SK-N-SH treated with all-trans-retinoic acid at 6 μM for 48 hours (cell line): ENCODE results near the gene INPP5E.

Experiments used
- ARNTL ChIP-seq: fragments of 450-650 bp; formaldehyde crosslinking; IDR thresholded peaks from 2 replicates; pipeline ENCODE4 v1.5.0; 2020; ENCODE audit warnings: low read depth, mild to moderate bottlenecking, moderate library complexity, borderline replicate concordance
- BACH2 ChIP-seq: fragments of 250-450 bp; sonication (Bioruptor Pico); IDR thresholded peaks from 2 replicates; pipeline ENCODE4 v1.9.0; 2021; ENCODE audit warnings: mild to moderate bottlenecking, borderline replicate concordance
- CSDC2 ChIP-seq: fragments of 250-450 bp; sonication (Bioruptor Pico); IDR thresholded peaks from 2 replicates; pipeline ENCODE4 v1.5.0; 2020; ENCODE audit warnings: mild to moderate bottlenecking, moderate library complexity
- CSRNP3 ChIP-seq: fragments of 250-450 bp; sonication (Bioruptor Pico); IDR thresholded peaks from 2 replicates; pipeline ENCODE4 v1.5.1; 2021; ENCODE audit warnings: mild to moderate bottlenecking, moderate library complexity
- ESRRG ChIP-seq: fragments of 250-450 bp; sonication (Bioruptor Pico); IDR thresholded peaks from 2 replicates; pipeline ENCODE4 v1.6.1; 2021; ENCODE audit warnings: mild to moderate bottlenecking
- GLIS3 ChIP-seq: fragments of 250-450 bp; sonication (Bioruptor Pico); IDR thresholded peaks from 2 replicates; pipeline ENCODE4 v1.5.0; 2020; ENCODE audit warnings: mild to moderate bottlenecking, moderate library complexity
- OSR1 ChIP-seq: fragments of 250-450 bp; sonication (Bioruptor Pico); IDR thresholded peaks from 2 replicates; pipeline ENCODE4 v1.8.0; 2022; ENCODE audit warnings: moderate library complexity, mild to moderate bottlenecking, inconsistent platforms
- PPARA ChIP-seq: fragments of 250-450 bp; sonication (Bioruptor Pico); IDR thresholded peaks from 2 replicates; pipeline ENCODE4 v1.5.0; 2020; ENCODE audit warnings: mild to moderate bottlenecking, borderline replicate concordance
- ZC3H10 ChIP-seq: fragments of 250-450 bp; sonication (Bioruptor Pico); IDR thresholded peaks from 2 replicates; pipeline ENCODE4 v1.5.1; 2021; ENCODE audit warnings: mild to moderate bottlenecking, moderate library complexity
- ZFP30 ChIP-seq: fragments of 450-650 bp; formaldehyde crosslinking; IDR thresholded peaks from 2 replicates; pipeline ENCODE4 v1.5.0; 2022; ENCODE audit warnings: mild to moderate bottlenecking, moderate library complexity
- ZNF70 ChIP-seq: fragments of 450-650 bp; formaldehyde crosslinking; IDR thresholded peaks from 2 replicates; pipeline ENCODE4 v1.5.0; 2020; ENCODE audit warnings: mild to moderate bottlenecking, moderate library complexity
- ZNF8 ChIP-seq: fragments of 450-650 bp; formaldehyde crosslinking; IDR thresholded peaks from 2 replicates; pipeline ENCODE4 v1.5.0; 2020; ENCODE audit warnings: mild to moderate bottlenecking, moderate library complexity
- TF ChIP-seq, protein P1 (sequence below): fragments of 250-450 bp; sonication (Bioruptor Pico); IDR thresholded peaks from 2 replicates; pipeline ENCODE4 v1.5.0; 2020; ENCODE audit warnings: mild to moderate bottlenecking, moderate library complexity
- TF ChIP-seq, protein P2 (sequence below): fragments of 250-450 bp; sonication (Bioruptor Pico); IDR thresholded peaks from 2 replicates; pipeline ENCODE4 v1.8.0; 2020; ENCODE audit warnings: mild to moderate bottlenecking, moderate library complexity, borderline replicate concordance

DNA sequence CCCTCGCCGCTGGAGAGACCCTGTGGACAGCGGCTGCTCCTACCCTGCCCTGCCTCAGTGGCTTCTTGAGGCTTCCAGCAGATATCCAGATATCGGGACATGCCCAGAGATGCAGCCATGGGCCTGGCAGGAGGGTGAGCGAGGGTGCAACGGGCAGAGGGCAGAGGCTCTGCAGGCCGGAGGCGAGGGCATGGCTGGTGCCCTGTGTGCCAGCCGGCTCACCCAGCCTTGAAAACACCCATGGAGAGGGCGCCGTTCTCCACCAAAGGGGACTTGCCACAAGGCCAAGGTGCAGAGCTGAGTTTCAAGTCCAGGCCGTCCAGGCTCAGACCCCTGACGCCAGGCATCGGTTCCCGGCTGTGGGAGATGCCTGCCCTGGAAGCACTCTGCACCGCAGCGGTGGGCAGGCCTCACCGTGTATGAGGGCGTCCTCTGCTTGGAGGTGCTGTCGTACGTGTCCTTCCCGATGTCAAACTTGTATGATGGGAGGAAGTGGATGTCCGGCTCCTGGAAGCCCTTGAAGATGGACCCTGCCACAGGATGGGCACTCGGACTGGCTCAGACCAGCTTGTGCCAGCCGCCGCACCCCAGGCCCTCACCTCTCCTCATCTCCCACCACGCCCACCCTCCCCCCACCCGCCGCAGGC is 8.9 kb downstream of the INPP5E start:
- TF ChIP-seq CSDC2 (CRISPR knock-in tag), result no peak
- TF ChIP-seq ZFP30, result no peak
- no peak for TF ChIP-seq ZC3H10 (CRISPR knock-in tag)
- TF ChIP-seq, protein P1, sequence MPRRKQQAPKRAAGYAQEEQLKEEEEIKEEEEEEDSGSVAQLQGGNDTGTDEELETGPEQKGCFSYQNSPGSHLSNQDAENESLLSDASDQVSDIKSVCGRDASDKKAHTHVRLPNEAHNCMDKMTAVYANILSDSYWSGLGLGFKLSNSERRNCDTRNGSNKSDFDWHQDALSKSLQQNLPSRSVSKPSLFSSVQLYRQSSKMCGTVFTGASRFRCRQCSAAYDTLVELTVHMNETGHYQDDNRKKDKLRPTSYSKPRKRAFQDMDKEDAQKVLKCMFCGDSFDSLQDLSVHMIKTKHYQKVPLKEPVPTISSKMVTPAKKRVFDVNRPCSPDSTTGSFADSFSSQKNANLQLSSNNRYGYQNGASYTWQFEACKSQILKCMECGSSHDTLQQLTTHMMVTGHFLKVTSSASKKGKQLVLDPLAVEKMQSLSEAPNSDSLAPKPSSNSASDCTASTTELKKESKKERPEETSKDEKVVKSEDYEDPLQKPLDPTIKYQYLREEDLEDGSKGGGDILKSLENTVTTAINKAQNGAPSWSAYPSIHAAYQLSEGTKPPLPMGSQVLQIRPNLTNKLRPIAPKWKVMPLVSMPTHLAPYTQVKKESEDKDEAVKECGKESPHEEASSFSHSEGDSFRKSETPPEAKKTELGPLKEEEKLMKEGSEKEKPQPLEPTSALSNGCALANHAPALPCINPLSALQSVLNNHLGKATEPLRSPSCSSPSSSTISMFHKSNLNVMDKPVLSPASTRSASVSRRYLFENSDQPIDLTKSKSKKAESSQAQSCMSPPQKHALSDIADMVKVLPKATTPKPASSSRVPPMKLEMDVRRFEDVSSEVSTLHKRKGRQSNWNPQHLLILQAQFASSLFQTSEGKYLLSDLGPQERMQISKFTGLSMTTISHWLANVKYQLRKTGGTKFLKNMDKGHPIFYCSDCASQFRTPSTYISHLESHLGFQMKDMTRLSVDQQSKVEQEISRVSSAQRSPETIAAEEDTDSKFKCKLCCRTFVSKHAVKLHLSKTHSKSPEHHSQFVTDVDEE (CRISPR knock-in tag), result no peak
- TF ChIP-seq CSRNP3 (CRISPR knock-in tag), result no peak
- TF ChIP-seq ARNTL (CRISPR knock-in tag), result no peak
- TF ChIP-seq PPARA (CRISPR knock-in tag), result no peak
- TF ChIP-seq, protein P2, sequence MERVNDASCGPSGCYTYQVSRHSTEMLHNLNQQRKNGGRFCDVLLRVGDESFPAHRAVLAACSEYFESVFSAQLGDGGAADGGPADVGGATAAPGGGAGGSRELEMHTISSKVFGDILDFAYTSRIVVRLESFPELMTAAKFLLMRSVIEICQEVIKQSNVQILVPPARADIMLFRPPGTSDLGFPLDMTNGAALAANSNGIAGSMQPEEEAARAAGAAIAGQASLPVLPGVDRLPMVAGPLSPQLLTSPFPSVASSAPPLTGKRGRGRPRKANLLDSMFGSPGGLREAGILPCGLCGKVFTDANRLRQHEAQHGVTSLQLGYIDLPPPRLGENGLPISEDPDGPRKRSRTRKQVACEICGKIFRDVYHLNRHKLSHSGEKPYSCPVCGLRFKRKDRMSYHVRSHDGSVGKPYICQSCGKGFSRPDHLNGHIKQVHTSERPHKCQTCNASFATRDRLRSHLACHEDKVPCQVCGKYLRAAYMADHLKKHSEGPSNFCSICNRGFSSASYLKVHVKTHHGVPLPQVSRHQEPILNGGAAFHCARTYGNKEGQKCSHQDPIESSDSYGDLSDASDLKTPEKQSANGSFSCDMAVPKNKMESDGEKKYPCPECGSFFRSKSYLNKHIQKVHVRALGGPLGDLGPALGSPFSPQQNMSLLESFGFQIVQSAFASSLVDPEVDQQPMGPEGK (CRISPR knock-in tag), result no peak
- TF ChIP-seq GLIS3 (CRISPR knock-in tag), result no peak
- TF ChIP-seq ZNF8 (CRISPR knock-in tag), result no peak
- no peak for TF ChIP-seq ESRRG (CRISPR knock-in tag)
- no peak for TF ChIP-seq OSR1 (CRISPR knock-in tag)
- TF ChIP-seq BACH2 (CRISPR knock-in tag), result no peak
- TF ChIP-seq ZNF70 (CRISPR knock-in tag), result no peak
